Measurements from ENCODE around the gene TMEM98. TPM values are rescaled to one million over a fixed set of nuclear protein-coding genes. Genes with fewer than 3 reads are reported as not detected.
"Not testable (repeated sequence)": the region's sequence is repeated elsewhere in the genome, so short reads cannot be mapped to it uniquely, and the experiment has no call there.

The TMEM98 gene, protein sequence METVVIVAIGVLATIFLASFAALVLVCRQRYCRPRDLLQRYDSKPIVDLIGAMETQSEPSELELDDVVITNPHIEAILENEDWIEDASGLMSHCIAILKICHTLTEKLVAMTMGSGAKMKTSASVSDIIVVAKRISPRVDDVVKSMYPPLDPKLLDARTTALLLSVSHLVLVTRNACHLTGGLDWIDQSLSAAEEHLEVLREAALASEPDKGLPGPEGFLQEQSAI
- total RNA-seq = 10.0 TPM
- long read RNA-seq, full-length matches to known transcripts = 23 of 27 reads
- long read RNA-seq, partial matches to known transcripts = 0 of 27 reads
- long read RNA-seq, other reads (novel, unspliced or antisense) = 4 of 27 reads

DNA sequence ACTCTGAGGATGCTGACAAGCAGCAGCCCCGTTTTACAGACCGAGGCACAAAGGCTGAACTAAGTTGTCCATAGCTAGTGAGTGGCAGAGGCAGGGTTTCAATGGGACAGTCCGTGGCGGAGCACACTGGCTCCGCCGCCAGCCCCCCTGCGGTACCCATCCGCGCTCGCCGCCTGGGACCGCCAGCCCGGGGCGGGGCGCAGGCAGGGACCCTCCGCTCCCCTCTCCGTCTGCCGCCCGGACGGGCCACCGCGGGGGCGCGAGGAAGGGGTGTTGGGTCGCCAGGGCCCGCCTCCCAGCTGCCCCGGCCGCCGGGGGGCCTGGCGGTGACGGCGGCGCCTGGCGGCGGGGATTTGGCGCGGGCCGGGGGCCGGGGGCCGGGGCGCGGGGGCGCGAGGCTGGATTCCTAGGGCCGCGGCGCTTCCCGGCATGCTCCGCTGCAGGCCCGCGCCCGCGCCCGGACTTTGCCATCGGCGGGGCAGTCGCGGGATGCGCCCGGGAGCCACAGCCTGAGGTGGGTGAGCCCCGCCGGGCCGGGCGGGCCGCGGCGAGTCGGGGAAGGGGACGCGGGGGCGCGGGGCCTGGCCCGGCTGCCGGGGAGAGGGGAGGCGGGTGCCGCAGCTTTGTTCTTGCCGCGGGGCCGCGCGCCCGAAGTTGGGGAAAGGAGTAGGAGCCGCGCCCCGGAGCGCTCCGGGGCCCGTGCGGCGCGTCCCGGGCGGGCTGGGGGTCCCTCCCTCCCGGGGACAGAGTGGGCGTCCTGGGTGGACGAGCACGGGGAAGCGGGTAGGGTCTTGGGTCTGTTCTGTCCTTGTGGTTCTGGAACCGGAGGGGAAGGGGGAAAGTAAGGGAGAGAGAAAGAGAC is at the start of gene TMEM98:
Gene TMEM98 (plus strand): TSS at position 430 of the 862 bp plus-strand sequence. CDS start 3,376 bp downstream, outside the sequence.
- ATAC-seq (ENCODE audit: poor library complexity) (peak; percentile 68), DNase-seq (peak; percentile 48)
- intact Hi-C loops (cut with DNase I) = no loop called here

DNA sequence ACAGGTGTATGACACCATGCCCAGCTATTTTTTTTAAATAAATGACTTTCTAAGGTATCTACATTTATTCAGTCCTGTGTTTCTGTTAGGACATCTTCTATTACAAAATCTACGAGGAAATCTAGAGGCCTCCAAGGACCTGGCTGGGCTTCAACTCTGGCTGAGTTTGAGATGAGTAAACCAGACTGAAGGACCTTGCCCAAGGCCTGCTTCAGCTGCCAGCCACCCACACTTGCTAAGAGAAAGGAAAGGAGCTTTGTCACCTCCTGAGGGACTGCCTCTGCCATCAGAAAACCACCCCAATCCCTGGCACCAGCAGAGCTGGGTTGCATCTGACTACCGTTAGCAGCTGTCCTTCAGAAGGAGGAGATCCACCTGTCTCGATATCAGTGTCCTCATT is 49.7 kb upstream of the TMEM98 start:
- ATAC-seq (ENCODE audit: poor library complexity) = no peak
- intact Hi-C loops (cut with DNase I) = loop anchor here (5.0 kb wide), 1 partner anchor 96 kb away; no protein-coding TSS in a partner anchor
- DNase-seq = peak; percentile 43

GRCh38 chr17:32879134-32879533 is 48.8 kb upstream of the TMEM98 start:
- ATAC-seq (ENCODE audit: poor library complexity) (no peak), DNase-seq (no peak)
- intact Hi-C loops (cut with DNase I) = loop anchor here (5.0 kb wide), 1 partner anchor 97 kb away; no protein-coding TSS in a partner anchor

DNA sequence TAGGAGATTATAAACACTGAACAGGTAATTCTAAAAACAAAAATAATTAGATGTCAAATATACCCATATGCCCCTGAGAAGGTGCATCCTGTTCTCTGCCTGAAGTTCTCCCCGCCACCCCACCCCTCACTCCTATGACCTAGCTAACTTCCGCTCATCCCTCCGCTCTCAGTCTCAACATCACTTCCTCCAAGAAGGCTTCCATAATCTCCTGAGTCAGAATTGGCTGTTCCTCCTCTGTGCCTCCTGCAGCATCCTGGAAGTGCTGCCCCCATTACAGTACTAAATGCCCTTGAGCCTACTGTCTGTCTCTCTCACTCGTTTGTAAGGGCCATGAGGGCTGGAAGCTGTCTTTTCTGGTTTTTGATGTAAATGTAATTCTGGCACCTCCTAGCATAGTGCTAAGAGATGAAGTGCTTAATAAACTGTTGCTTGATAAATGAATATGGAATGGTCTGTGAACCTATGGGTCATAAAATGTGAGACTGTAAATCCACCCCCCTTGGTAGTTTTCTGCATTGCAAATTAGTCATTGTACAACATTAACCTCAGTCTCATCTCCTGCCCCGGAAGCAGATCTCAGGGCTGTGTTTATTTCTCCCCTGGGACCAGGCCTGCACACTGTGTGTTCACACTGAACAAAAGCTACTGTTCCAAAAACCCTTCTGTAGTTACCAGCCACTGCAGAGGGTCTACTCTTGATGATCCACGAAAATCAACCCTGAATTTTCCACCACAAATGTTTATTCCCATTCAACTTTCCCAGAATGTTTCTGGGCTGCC is 47.1 kb upstream of the TMEM98 start:
- ATAC-seq (ENCODE audit: poor library complexity) (no peak), DNase-seq (no peak)
- intact Hi-C loops (cut with DNase I) = no loop called here

DNA sequence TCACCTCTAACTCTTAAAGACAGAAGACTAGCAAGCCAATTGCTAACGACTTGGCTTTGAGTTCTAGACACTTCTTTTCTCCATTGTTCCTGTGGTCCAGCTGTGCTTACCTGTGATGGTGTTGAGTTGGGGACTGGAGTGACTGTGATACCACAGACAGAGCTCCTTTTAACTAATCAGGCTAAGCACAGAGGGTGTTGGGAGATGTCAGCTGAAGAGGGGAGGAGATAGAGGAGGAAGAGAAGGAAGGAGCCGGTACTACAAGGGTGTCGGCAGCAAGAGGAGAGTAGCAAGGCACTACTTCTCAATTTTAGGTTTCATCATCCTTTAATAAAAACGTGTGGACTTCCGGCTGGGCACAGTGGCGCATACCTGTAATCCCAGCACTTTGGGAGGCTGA is 45.9 kb upstream of the TMEM98 start:
- no peak for ATAC-seq (ENCODE audit: poor library complexity)
- no peak for DNase-seq
- intact Hi-C loops (cut with DNase I) = no loop called here

DNA sequence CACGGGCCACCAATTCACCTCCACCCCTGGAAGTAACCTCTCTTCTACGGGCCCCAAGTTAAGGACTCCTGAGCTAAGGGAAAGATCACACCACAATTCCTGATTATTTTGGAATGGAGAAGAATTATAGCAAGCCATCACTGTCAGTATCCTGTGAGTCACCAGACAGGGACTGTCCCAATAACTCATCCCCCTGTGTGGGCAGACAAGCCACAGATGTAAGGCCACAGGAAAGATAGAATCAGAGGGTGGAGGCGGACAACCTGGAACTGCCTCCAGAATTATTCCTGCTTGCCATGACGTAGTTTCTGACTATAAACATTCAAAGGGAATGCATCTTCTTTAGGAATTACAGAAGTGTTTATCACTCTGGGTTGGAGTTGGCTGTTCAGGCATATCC is 45.2 kb upstream of the TMEM98 start:
- DNase-seq = no peak
- intact Hi-C loops (cut with DNase I) = no loop called here
- no peak for ATAC-seq (ENCODE audit: poor library complexity)

DNA sequence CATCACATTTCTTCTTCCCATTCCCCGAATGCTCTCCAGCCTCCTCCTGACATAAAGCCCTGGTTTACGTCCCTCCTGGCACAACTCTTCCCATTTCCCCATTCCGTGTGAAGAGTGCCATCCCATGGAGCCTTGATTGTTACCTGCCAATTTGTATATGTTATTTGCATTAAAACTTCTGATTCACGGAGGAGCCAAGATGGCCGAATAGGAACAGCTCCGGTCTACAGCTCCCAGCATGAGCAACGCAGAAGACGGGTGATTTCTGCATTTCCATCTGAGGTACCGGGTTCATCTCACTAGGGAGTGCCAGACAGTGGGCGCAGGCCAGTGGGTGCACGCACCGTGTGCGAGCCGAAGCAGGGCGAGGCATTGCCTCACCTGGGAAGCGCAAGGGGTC is 41.0 kb upstream of the TMEM98 start:
- DNase-seq; intact Hi-C loops (cut with DNase I); ATAC-seq (ENCODE audit: poor library complexity): not testable (repeated sequence)

DNA sequence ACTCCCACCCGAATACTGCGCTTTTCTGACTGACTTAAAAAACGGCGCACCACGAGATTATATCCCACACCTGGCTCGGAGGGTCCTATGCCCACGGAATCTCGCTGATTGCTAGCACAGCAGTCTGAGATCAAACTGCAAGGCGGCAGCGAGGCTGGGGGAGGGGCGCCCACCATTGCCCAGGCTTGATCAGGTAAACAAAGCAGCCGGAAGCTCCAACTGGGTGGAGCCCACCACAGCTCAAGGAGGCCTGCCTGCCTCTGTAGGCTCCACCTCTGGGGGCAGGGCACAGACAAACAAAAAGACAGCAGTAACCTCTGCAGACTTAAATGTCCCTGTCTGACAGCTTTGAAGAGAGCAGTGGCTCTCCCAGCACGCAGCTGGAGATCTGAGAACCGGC is 40.5 kb upstream of the TMEM98 start:
- intact Hi-C loops (cut with DNase I); DNase-seq; ATAC-seq (ENCODE audit: poor library complexity): not testable (repeated sequence)

GRCh38 chr17:32894245-32894644 is 33.7 kb upstream of the TMEM98 start:
- intact Hi-C loops (cut with DNase I) = no loop called here
- no peak for ATAC-seq (ENCODE audit: poor library complexity)

DNA sequence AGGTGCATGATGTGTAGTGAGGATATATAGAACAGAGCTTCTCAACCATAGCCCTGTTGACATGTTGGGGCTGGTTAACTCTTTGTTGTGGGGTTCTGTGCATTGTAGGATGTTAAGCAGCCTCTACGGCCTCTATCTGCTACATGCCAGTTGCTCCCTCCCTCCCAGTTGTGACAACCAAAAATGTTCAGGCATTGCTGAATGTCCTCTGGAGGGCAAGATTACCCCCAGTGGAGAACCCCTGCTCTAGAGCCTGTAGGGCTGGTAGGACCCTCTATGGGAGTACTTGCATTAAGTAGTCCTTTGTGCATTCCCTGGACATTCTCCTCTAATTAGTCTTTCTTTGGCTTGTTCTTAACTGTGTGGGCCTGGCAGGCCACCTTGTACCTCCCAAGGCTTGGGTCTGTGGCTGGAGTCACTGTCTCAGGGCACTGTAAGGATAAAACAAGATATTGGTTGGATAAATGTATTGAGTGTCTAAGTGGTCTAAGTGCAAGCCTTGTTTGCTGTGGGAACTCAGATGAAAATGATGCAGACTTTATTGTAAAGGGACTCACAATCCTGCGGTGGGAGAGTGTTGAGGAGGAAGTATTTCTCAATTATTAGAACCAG is 31.2 kb upstream of the TMEM98 start:
- DNase-seq (no peak), ATAC-seq (ENCODE audit: poor library complexity) (peak; percentile 21)
- intact Hi-C loops (cut with DNase I) = no loop called here

More at GRCh38 chr17:32894245-32894644, 33.7 kb upstream of the TMEM98 start:
- no peak for DNase-seq

- intact Hi-C loops (cut with DNase I) = loop anchor here (10.0 kb wide), 1 partner anchor 115 kb away; no protein-coding TSS in a partner anchor
- DNase-seq = no peak
- ATAC-seq (ENCODE audit: poor library complexity) = no peak
Measured at GRCh38 chr17:32899236-32900013, 28.5 kb upstream of the TMEM98 start.

DNA sequence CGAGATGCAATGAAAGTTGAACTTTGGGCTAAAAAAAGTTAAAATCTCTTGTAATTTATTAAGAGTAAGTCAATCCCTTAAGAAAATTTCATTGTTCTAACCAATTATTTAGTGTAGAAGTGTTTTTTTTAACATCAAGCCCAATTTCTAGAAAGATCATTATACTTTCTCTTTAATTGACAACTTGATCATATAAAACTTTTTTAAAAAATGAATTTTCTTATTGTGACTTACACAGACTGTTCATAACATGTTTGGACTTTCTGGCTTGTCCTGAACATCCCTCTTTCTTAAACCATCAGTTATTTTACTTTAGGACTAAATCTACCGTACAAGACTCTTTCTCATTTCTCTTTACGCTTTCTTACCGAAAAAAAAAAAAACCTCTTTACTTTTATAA is 26.2 kb upstream of the TMEM98 start:
- ATAC-seq (ENCODE audit: poor library complexity) (no peak), DNase-seq (no peak)
- intact Hi-C loops (cut with DNase I) = loop anchor here (10.0 kb wide), 1 partner anchor 117 kb away; no protein-coding TSS in a partner anchor

- DNase-seq = no peak
- intact Hi-C loops (cut with DNase I) = loop anchor here (10.0 kb wide), 1 partner anchor 119 kb away; no protein-coding TSS in a partner anchor
- no peak for ATAC-seq (ENCODE audit: poor library complexity)
Measured at GRCh38 chr17:32903774-32904673, 23.9 kb upstream of the TMEM98 start.

DNA sequence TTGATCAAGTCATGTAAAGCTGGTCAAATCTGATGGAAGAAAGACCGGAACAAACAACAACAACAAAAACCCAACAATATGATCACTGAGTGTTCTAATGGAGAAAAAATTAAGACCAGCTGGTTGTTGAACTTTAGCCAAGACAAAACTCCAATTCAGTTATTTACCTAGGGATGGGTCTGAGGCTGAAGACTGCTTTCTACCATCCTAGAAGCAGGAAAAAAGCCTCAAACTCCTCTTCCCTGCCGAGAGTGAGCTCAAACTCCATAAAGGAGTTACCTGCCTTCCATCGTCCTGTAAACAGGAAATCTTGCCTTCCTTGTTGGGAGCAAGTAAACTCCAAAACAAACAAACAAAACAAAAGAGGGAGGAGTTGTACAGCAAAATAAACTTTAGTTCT is 23.1 kb upstream of the TMEM98 start:
- intact Hi-C loops (cut with DNase I) = loop anchor here (10.0 kb wide), 1 partner anchor 120 kb away; no protein-coding TSS in a partner anchor
- no peak for ATAC-seq (ENCODE audit: poor library complexity)
- no peak for DNase-seq

GRCh38 chr17:32907583-32907982 is 20.4 kb upstream of the TMEM98 start:
- intact Hi-C loops (cut with DNase I) = loop anchor here (10.0 kb wide), 1 partner anchor 123 kb away; no protein-coding TSS in a partner anchor
- ATAC-seq (ENCODE audit: poor library complexity) = no peak
- no peak for DNase-seq

- DNase-seq = no peak
- peak; percentile 87 for ATAC-seq (ENCODE audit: poor library complexity)
- intact Hi-C loops (cut with DNase I) = loop anchor here (10.0 kb wide), 1 partner anchor 125 kb away; no protein-coding TSS in a partner anchor
Measured at GRCh38 chr17:32909787-32910369, 18.1 kb upstream of the TMEM98 start.
